Transverse colon (tissue), 4 donors: ENCODE results near the gene FNBP1. TPM values are rescaled to one million over a fixed set of nuclear protein-coding genes. Genes with fewer than 3 reads are reported as not detected.
"Not testable (repeated sequence)": the region's sequence is repeated elsewhere in the genome, so short reads cannot be mapped to it uniquely, and the experiment has no call there.

ENCODE experiments used
- DNase-seq: peaks from one replicate; pipeline ENCODE4 v3.0.0-alpha.2; 2019
- H3K27ac ChIP-seq, 4 donors: fragments of 200-600 bp; sonication (generic); 2 replicates each; pipeline ENCODE4 v1.5.1; 2016 to 2018; ENCODE audit warnings: inconsistent platforms in 4 of 4
- H3K27me3 ChIP-seq: fragments of 200-600 bp; sonication (generic); 2 replicates; pipeline ENCODE4 v1.5.1; 2017; ENCODE audit warnings: inconsistent platforms
- H3K36me3 ChIP-seq, 4 donors: fragments of 200-600 bp; sonication (generic); 2 replicates each; pipeline ENCODE4 v1.5.1; 2017 to 2019; ENCODE audit warnings: inconsistent platforms in 4 of 4
- H3K4me1 ChIP-seq, 4 donors: fragments of 200-600 bp; sonication (generic); 2 replicates each; pipeline ENCODE4 v1.5.1; 2017 to 2020; ENCODE audit warnings: inconsistent platforms in 4 of 4
- H3K4me3 ChIP-seq, 4 donors: fragments of 200-600 bp; sonication (generic); 1 replicate in 1 of 4; 2 replicates in 3 of 4; pipeline versions ENCODE4 v1.5.1 to v1.6.1; 2017 to 2019; ENCODE audit warnings: inconsistent platforms in 4 of 4
- H3K9me3 ChIP-seq, 2 donors: fragments of 200-600 bp; sonication (generic); 2 replicates each; pipeline ENCODE4 v1.5.1; 2017 to 2019; ENCODE audit warnings: inconsistent platforms in 2 of 2
- EP300 ChIP-seq: sonication (generic); formaldehyde crosslinking; IDR thresholded peaks from one replicate; pipeline ENCODE4 v1.6.1; 2017; ENCODE audit warnings: antibody characterized with exemption, low read depth
- POLR2A ChIP-seq: fragments of 450-650 bp; IDR thresholded peaks from one replicate; pipeline ENCODE4 v1.6.1; 2016; ENCODE audit warnings: antibody characterized with exemption, mild to moderate bottlenecking, moderate library complexity
- POLR2AphosphoS5 ChIP-seq, 3 donors: sonication (generic); formaldehyde crosslinking; IDR thresholded peaks; one replicate each; pipeline ENCODE4 v1.6.1; 2016; ENCODE audit warnings: antibody characterized with exemption in 3 of 3
- WGBS, 2 donors: methylation state at CpG; one replicate each; pipeline ENCODE4 v1.1.5; 2018; ENCODE audit warnings: low coverage in 1 of 2; 5-methylcytosine and 5-hydroxymethylcytosine counted together
- in situ Hi-C, 4 donors: fragments of 200-750 bp; cut with MboI; loops; one replicate each; pipeline versions ENCODE4 v1.15.0 to v1.15.1; 2017; ENCODE audit warnings: low sequenced_read_pairs in 3 of 4, low pct_ligation_motif_present in 1 of 4, low pct_unique_long_range_greater_than_20kb in 1 of 4
- intact Hi-C: fragments of 100-400 bp; cut with DNase I; formaldehyde crosslinking; loops from one replicate; pipeline ENCODE4 v1.15.1; 2023; ENCODE audit warnings: low total_unique reads
- total RNA-seq, 4 donors: library from RNA; depleted of rRNA; stranded (reverse); fragments of >200 nt; gene quantifications; one replicate each; pipeline ENCODE4 v1.1.0, GENCODE V29; 2016
- TF ChIP-seq, protein P1 (sequence below), 5 experiments: fragments of 200-600 bp in 3 of 5; fragments of 450-650 bp in 2 of 5; sonication (generic) in 3 of 5; IDR thresholded peaks; 1 replicate in 2 of 5; 2 replicates in 3 of 5; pipeline ENCODE4 v1.5.1; 2016 to 2017; ENCODE audit warnings: antibody characterized with exemption in 5 of 5, inconsistent platforms in 3 of 5, mild to moderate bottlenecking in 2 of 5, moderate library complexity in 1 of 5

FNBP1 gene
- total RNA-seq, 4 donors from 2014 or later: 38.5 to 114 (median 62.9) TPM

- intact Hi-C loops: no loop called here
- TF ChIP-seq, protein P1, sequence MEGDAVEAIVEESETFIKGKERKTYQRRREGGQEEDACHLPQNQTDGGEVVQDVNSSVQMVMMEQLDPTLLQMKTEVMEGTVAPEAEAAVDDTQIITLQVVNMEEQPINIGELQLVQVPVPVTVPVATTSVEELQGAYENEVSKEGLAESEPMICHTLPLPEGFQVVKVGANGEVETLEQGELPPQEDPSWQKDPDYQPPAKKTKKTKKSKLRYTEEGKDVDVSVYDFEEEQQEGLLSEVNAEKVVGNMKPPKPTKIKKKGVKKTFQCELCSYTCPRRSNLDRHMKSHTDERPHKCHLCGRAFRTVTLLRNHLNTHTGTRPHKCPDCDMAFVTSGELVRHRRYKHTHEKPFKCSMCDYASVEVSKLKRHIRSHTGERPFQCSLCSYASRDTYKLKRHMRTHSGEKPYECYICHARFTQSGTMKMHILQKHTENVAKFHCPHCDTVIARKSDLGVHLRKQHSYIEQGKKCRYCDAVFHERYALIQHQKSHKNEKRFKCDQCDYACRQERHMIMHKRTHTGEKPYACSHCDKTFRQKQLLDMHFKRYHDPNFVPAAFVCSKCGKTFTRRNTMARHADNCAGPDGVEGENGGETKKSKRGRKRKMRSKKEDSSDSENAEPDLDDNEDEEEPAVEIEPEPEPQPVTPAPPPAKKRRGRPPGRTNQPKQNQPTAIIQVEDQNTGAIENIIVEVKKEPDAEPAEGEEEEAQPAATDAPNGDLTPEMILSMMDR (IDR thresholded peaks at IDR 0.05): no peak
- TF ChIP-seq EP300 (no peak), POLR2A (no peak), POLR2AphosphoS5 (IDR thresholded peaks at IDR 0.05) (no peak)
- no peaks in the 10 kb centered on the region for H3K36me3 ChIP-seq
- peak overlapping the region; percentile 15 to 59 (median 43) for H3K27ac ChIP-seq
- no peak overlapping the region for H3K4me3 ChIP-seq
- H3K27me3 ChIP-seq: no peaks in the 10 kb centered on the region
- DNase-seq: peak; percentile 11
- in situ Hi-C loops: no loop called here
- H3K9me3 ChIP-seq: no peaks in the 10 kb centered on the region
- peaks cover 0 to 38% (median 3%) of the 10 kb centered on the region in 4 donors for H3K4me1 ChIP-seq
- 63 to 65% methylated on average over 3 to 5 of the region's 5 CpGs for WGBS, 2 donors
Observed at GRCh38 chr9:130010151-130010988, 32.6 kb downstream of the FNBP1 start.

DNA sequence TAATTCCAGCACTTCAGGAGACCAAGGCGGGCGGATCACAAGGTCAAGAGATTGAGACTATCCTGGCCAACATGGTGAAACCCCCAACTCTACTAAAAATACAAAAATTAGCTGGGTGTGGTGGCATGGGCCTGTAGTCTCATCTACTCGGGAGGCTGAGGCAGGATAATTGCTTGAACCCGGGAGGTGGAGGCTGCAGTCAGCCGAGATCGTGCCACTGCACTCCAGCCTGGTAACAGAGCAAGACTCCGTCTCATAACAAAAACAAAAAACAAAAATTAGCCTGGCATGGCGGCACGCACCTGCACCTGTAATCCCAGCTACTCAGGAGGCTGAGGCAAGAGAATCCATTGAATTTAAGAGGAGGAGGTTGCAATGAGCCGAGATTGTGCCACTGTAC lies 33.4 kb downstream of the FNBP1 start:
- Histone ChIP-seq H3K4me1 (peaks cover 0 to 46% (median 7%) of the 10 kb centered on the region in 4 donors), H3K27ac (peak overlapping the region in 2 of 4 donors; percentile 37 to 59)
- intact Hi-C loops, in situ Hi-C loops, H3K4me3 ChIP-seq, H3K27me3 ChIP-seq, H3K9me3 ChIP-seq, H3K36me3 ChIP-seq: not testable (repeated sequence)
- 91% methylated on average over 10 of the region's 10 CpGs; no CpG with 5 or more reads in 1 of the 2 donors for WGBS, 2 donors
- peak; percentile 5 for DNase-seq

DNA sequence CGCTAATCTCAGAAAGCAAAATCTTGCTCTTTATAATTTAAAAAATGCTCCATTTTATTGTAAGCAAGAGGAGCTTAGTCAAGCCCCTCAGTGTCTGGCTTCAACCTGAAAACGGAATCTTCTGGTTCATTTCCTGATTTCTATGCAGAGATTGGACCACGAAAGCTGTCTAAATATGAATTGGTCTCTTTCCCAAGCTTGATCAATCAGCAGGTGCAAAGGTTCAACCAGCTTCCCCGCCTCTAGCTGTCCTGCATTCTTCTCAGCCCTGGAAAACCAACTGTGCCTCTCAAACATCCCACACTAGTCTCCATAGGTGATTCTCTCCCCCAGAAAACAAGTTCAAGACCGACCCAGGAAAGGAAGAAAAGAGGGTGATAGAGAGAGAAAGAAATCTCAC lies 34.5 kb downstream of the FNBP1 start:
- Histone ChIP-seq H3K4me3 (no peak overlapping the region), H3K4me1 (peaks cover 0 to 52% (median 15%) of the 10 kb centered on the region in 4 donors), H3K27ac (peak overlapping the region; percentile 57 to 67 (median 62)), H3K36me3 (no peaks in the 10 kb centered on the region), H3K27me3 (no peaks in the 10 kb centered on the region), H3K9me3 (no peaks in the 10 kb centered on the region)
- in situ Hi-C loops (no loop called here), intact Hi-C loops (no loop called here)
- WGBS, 2 donors: 44 to 45% methylated on average over 3 to 5 of the region's 5 CpGs
- TF ChIP-seq POLR2A (no peak), EP300 (no peak), POLR2AphosphoS5 (IDR thresholded peaks at IDR 0.05) (no peak)
- TF ChIP-seq, protein P1 (IDR thresholded peaks at IDR 0.05): no peak
- no peak for DNase-seq

GRCh38 chr9:130006952-130007351 lies 36.0 kb downstream of the FNBP1 start:
- H3K9me3 ChIP-seq, in situ Hi-C loops, H3K27me3 ChIP-seq, intact Hi-C loops, H3K36me3 ChIP-seq, DNase-seq, H3K4me3 ChIP-seq: not testable (repeated sequence)
- 86 to 92% methylated on average over 2 to 6 of the region's 6 CpGs for WGBS, 2 donors
- Histone ChIP-seq H3K27ac (peak overlapping the region; percentile 57 to 67 (median 62)), H3K4me1 (peaks cover 0 to 55% (median 17%) of the 10 kb centered on the region in 4 donors)

DNA sequence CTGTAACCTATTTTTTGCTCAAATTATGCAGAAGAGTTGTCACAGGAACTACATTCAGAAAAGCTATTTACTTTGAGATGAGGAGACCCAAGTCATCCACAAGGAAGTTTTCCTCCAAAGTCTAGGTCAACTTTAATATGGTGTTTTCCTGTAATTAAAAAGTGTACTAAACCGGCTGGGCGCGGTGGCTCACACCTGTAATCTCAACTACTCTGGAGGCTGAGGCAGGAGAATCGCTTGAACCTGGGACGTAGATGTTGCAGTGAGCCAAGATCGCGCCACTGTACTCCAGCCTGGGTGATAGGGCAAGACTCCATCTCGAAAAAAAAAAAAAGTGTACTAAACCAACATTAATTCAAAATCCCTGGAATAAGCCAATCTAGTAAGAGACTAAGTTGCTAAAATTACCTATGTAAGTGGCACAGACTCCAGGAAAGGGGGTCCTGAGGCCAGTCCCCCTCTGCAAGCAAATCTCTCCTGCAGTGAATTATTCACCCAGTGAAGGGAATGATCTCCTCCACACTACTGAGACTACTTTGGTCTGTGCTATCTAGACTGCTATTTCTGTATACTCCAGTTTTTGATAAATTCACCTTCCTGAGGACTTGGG lies 38.9 kb downstream of the FNBP1 start:
- intact Hi-C loops (no loop called here), in situ Hi-C loops (no loop called here)
- Histone ChIP-seq H3K27ac (peak overlapping the region in 3 of 4 donors; percentile 15 to 55 (median 53)), H3K9me3 (no peaks in the 10 kb centered on the region), H3K36me3 (no peaks in the 10 kb centered on the region), H3K4me1 (peaks cover 0 to 53% (median 16%) of the 10 kb centered on the region in 4 donors), H3K27me3 (no peaks in the 10 kb centered on the region), H3K4me3 (no peak overlapping the region)
- TF ChIP-seq POLR2A: no peak
- TF ChIP-seq EP300: no peak
- TF ChIP-seq, protein P1 (IDR thresholded peaks at IDR 0.05): no peak
- no peak for TF ChIP-seq POLR2AphosphoS5 (IDR thresholded peaks at IDR 0.05)
- WGBS, 2 donors: 64 to 89% methylated on average over 3 to 8 of the region's 8 CpGs
- DNase-seq: peak; percentile 60
